Neuronal stem cell (in vitro differentiated cells): ENCODE measurements around the gene PDCD4.

Source experiments
- DNase-seq: peaks from one replicate; pipeline ENCODE4 v3.0.0-alpha.2; 2013; ENCODE audit warnings: low spot score
- H2AFZ ChIP-seq: one replicate; pipeline ENCODE4 v1.6.1; 2013; ENCODE audit warnings: mild to moderate bottlenecking, low read length, inconsistent platforms
- H2AK5ac ChIP-seq: 2 replicates; pipeline ENCODE4 v1.6.1; 2013; ENCODE audit warnings: low read depth, mild to moderate bottlenecking, inconsistent platforms, low read length, moderate library complexity, mixed read lengths
- H2BK120ac ChIP-seq: 2 replicates; pipeline ENCODE4 v1.6.1; 2013; ENCODE audit warnings: low read depth, mild to moderate bottlenecking, inconsistent platforms, low read length, moderate library complexity, mixed read lengths
- H2BK12ac ChIP-seq: one replicate; pipeline ENCODE4 v1.6.1; 2013; ENCODE audit warnings: low read length, inconsistent platforms
- H2BK15ac ChIP-seq: 2 replicates; pipeline ENCODE4 v1.6.1; 2013; ENCODE audit warnings: mild to moderate bottlenecking, low read length, inconsistent platforms, mixed read lengths
- H2BK5ac ChIP-seq: one replicate; pipeline ENCODE4 v1.6.1; 2013; ENCODE audit warnings: inconsistent platforms, mild to moderate bottlenecking, low read length, moderate library complexity
- H3K14ac ChIP-seq: one replicate; pipeline ENCODE4 v1.6.1; 2013; ENCODE audit warnings: low read length, inconsistent platforms
- H3K18ac ChIP-seq: 2 replicates; pipeline ENCODE4 v1.6.1; 2013; ENCODE audit warnings: low read length, inconsistent platforms
- H3K23ac ChIP-seq: 2 replicates; pipeline ENCODE4 v1.6.1; 2013; ENCODE audit warnings: low read depth, mild to moderate bottlenecking, mixed read lengths, low read length, inconsistent platforms; ENCODE audit not compliant: poor library complexity
- H3K27ac ChIP-seq: replicated peaks from 3 replicates; pipeline ENCODE4 v1.5.1; 2013; ENCODE audit warnings: low read length, inconsistent platforms
- H3K27me3 ChIP-seq, 3 experiments: 2 replicates each; pipeline ENCODE4 v1.6.1; 2013; ENCODE audit warnings: low read length in 3 of 3, mild to moderate bottlenecking in 2 of 3, inconsistent platforms in 1 of 3, low read depth in 1 of 3, mixed read lengths in 1 of 3, moderate library complexity in 1 of 3; ENCODE audit not compliant: control insufficient read depth in 3 of 3, insufficient read depth in 3 of 3
- H3K36me3 ChIP-seq, 2 donors: replicated peaks in 1 of 2; 2 replicates each; pipeline ENCODE4 v1.6.1; 2013; ENCODE audit warnings: low read length in 2 of 2; ENCODE audit not compliant: control insufficient read depth in 2 of 2, insufficient read depth in 2 of 2
- H3K4ac ChIP-seq: 2 replicates; pipeline ENCODE4 v1.6.1; 2013; ENCODE audit warnings: inconsistent platforms, mild to moderate bottlenecking, low read length, moderate library complexity
- H3K4me1 ChIP-seq, 2 donors: 1 replicate in 1 of 2; 2 replicates in 1 of 2; pipeline ENCODE4 v1.6.1; 2013; ENCODE audit warnings: low read length in 2 of 2, low read depth in 1 of 2; ENCODE audit not compliant: control insufficient read depth in 2 of 2, insufficient read depth in 1 of 2
- H3K4me2 ChIP-seq: one replicate; pipeline ENCODE4 v1.6.1; 2013; ENCODE audit warnings: mild to moderate bottlenecking, low read length, inconsistent platforms; ENCODE audit not compliant: insufficient read depth, poor library complexity, severe bottlenecking
- H3K4me3 ChIP-seq, 2 donors: 2 replicates each; pipeline ENCODE4 v1.5.1; 2013; ENCODE audit warnings: low read length in 2 of 2, mild to moderate bottlenecking in 2 of 2, inconsistent platforms in 1 of 2, moderate library complexity in 1 of 2
- H3K79me1 ChIP-seq: one replicate; pipeline ENCODE4 v1.6.1; 2013; ENCODE audit warnings: low read depth, mild to moderate bottlenecking, inconsistent platforms, low read length, moderate library complexity
- H3K9ac ChIP-seq: one replicate; pipeline ENCODE4 v1.6.1; 2013; ENCODE audit warnings: mild to moderate bottlenecking, low read depth, low read length, inconsistent platforms; ENCODE audit not compliant: poor library complexity
- H3K9me3 ChIP-seq, 2 donors: replicated peaks in 1 of 2; 2 replicates each; pipeline versions ENCODE3 to v1.6.1; 2013; ENCODE audit warnings: low read length in 2 of 2, mild to moderate bottlenecking in 2 of 2, inconsistent platforms in 1 of 2, low read depth in 1 of 2, mixed read lengths in 1 of 2, moderate library complexity in 1 of 2; ENCODE audit not compliant: control insufficient read depth in 2 of 2, insufficient read depth in 1 of 2
- H4K8ac ChIP-seq: one replicate; pipeline ENCODE4 v1.6.1; 2013; ENCODE audit warnings: low read depth, mild to moderate bottlenecking, inconsistent platforms, low read length, moderate library complexity
- H4K91ac ChIP-seq: one replicate; pipeline ENCODE4 v1.6.1; 2013; ENCODE audit warnings: low read length, low read depth, mild to moderate bottlenecking, inconsistent platforms; ENCODE audit not compliant: poor library complexity
- WGBS, 2 donors: extraction: QIAGEN DNeasy Blood & Tissue Kit; methylation state at CpG; one replicate each; pipeline ENCODE4 v1.1.7; 2013; ENCODE audit warnings: missing lambda C conversion rate in 2 of 2, mixed read lengths in 1 of 2; ENCODE audit not compliant: insufficient read length in 2 of 2, insufficient replicate concordance in 1 of 2; ENCODE audit errors: extremely low coverage in 2 of 2; 5-methylcytosine and 5-hydroxymethylcytosine counted together

PDCD4 gene

DNA sequence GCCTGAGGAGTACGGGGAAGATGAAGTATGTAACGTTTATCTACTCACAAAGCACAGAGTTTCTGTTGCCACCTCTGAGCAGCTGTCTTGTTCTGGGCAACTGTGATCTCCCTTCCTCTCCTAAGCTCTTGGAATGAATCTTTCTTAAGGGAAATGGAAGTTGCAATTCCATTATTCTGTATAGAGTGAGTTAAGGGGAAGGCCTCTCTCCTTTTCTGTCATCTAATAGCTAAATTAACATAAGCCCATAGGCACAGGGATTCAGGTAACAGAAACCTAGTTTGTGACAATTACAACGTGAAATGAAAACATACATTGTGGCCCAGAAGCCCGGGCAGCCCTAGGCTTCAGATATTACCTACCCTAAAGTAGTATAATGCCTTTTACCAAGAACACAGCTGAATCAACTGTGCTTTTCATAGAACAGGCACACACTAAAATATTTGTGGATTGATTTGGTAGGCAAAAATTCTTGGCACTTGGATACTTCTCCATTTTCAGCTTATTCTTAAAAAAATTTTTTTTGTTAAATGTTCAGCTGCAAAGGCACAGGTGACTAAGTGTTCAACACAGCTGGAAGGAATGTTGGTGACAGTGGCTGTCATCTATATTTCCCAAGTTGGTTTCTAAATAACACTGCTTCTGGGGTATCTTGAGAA lies 3.8 kb upstream of the PDCD4 start:
- Histone ChIP-seq H3K4ac (no peak overlapping the region), H3K36me3 (no peaks in the 10 kb centered on the region), H2BK5ac (no peak overlapping the region), H2AFZ (peak overlapping the region; percentile 2), H4K8ac (no peak overlapping the region), H3K9ac (no peak overlapping the region), H3K14ac (no peak overlapping the region), H2BK12ac (no peak overlapping the region), H3K9me3 (no peaks in the 10 kb centered on the region), H3K27ac (no peak overlapping the region), H3K4me3 (no peak overlapping the region), H3K23ac (no peak overlapping the region), H2BK120ac (no peak overlapping the region), H2BK15ac (no peak overlapping the region), H4K91ac (no peak overlapping the region), H3K79me1 (no peaks in the 10 kb centered on the region), H3K4me1 (peaks cover 23 to 26% of the 10 kb centered on the region in 2 donors), H2AK5ac (no peak overlapping the region), H3K27me3 (no peaks in the 10 kb centered on the region), H3K18ac (no peak overlapping the region), H3K4me2 (no peak overlapping the region)
- WGBS, 2 donors: no CpG with 5 or more reads among the region's 4 CpGs
- no peak for DNase-seq

DNA sequence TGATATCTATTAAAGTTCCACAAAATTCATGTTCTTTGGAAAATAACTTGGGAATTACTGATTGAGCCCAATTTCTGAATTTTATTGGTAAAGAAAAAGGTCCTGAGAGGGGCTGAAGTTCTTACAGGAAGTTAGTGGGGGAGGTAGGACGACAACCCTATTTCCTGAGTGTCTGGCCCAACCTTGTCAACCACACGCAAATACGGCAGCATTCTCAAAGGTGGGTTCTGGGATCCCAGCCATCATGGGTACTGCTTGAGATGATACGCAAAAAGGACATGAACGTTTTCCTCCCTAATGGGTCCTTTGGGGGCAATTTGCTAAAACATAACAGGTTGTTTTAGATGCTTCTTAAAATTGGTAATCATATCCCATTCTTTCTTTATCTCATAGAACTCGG lies 2.7 kb upstream of the PDCD4 start:
- Histone ChIP-seq H3K9me3 (no peaks in the 10 kb centered on the region), H2AK5ac (no peak overlapping the region), H4K91ac (no peak overlapping the region), H3K36me3 (no peaks in the 10 kb centered on the region), H3K23ac (no peak overlapping the region), H3K4me2 (no peak overlapping the region), H3K18ac (no peak overlapping the region), H3K79me1 (no peaks in the 10 kb centered on the region), H4K8ac (no peak overlapping the region), H3K14ac (no peak overlapping the region), H2BK12ac (no peak overlapping the region), H2BK120ac (no peak overlapping the region), H3K4me3 (no peak overlapping the region), H3K4me1 (peaks cover 23 to 28% of the 10 kb centered on the region in 2 donors), H3K9ac (no peak overlapping the region), H3K27me3 (no peaks in the 10 kb centered on the region), H3K4ac (no peak overlapping the region), H2BK5ac (no peak overlapping the region), H2BK15ac (no peak overlapping the region), H3K27ac (no peak overlapping the region), H2AFZ (no peak overlapping the region)
- no CpG with 5 or more reads among the region's 6 CpGs for WGBS, 2 donors
- DNase-seq: no peak

DNA sequence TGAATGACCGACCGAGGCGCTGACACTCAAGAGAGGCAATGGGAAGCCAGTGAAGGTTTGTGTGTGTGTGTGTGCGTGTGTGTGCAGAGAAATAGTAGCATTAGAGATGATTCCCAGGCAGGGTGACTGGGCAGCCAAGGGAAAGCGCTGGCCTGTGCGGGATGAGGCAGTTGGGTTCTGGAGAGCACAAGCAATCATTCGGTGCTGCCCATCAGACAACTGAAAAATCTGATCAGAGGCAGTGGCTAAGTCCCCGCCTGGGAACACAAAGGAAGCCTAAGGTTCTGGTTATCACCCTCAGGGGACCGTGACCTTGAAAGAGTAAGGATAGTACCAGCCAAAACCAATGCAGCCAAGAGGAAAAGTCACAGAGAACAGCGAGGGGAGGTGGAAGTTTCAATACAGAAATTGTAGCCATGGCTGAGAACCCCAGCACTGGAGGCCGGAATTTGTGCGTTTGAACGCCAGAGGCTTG lies 868 bp upstream of the PDCD4 start:
- Histone ChIP-seq H3K79me1 (no peaks in the 10 kb centered on the region), H3K4me1 (peaks cover 14 to 19% of the 10 kb centered on the region in 2 donors), H3K9ac (peak overlapping the region; percentile 47), H2BK120ac (peak overlapping the region; percentile 7), H3K27me3 (no peaks in the 10 kb centered on the region), H2AK5ac (peak overlapping the region; percentile 38), H2BK12ac (no peak overlapping the region), H3K4ac (peak overlapping the region; percentile 45), H3K27ac (peak overlapping the region; percentile 87), H2AFZ (peak overlapping the region; percentile 77), H3K9me3 (no peaks in the 10 kb centered on the region), H4K8ac (peak overlapping the region; percentile 53), H2BK5ac (peak overlapping the region; percentile 4), H4K91ac (peak overlapping the region; percentile 98), H3K14ac (no peak overlapping the region), H3K23ac (no peak overlapping the region), H3K4me3 (peak overlapping the region in 1 of 2 donors; percentile 43), H3K36me3 (peaks cover 0 to 2% of the 10 kb centered on the region in 2 donors), H3K18ac (peak overlapping the region; percentile 69), H2BK15ac (peak overlapping the region; percentile 98), H3K4me2 (no peak overlapping the region)
- WGBS, 2 donors: no CpG with 5 or more reads among the region's 13 CpGs
- no peak for DNase-seq

DNA sequence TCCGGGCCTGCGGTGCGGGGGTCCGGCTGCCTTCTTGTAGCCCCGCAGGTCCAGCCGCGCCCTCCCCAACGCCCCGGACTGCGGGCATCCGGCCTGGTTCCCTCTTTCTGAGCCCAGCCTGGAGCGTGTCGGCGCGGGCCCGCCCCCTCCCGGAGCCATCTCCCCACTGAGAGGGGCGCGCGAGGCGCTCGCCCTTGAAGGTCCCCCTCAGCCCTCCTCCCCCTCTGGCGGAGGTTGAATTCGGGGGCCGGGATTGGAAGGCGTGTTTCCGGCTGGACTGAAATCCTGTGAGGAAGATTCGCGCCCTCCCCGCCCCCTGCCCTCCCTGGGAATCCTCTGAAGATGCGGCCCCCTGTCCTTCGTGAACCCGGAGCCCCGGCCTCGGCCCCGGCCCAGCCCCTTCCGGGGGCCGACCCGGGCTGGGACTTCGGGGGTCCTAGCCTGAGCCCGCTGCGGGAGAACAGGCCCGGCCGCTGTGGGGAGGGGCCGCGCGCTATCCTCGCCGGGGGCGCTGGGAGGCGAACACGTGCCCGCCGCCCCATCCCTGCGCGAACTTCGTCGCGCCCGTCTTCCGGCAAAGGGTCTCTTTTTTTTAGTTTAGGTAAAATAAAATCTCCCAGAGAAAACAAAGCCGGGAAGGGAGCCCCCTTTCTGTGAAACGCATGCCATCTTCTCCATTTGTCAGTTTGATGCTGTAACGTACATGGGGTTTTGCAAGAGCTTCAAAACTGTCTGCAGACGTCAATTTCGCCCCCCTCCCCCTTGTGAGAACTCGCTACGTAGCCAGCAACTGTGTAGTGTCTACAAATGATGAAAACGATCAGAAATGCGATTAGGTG lies 636 bp downstream of the PDCD4 start:
- Histone ChIP-seq H3K23ac (peak overlapping the region; percentile 95), H4K91ac (no peak overlapping the region), H3K27me3 (no peaks in the 10 kb centered on the region), H3K79me1 (no peaks in the 10 kb centered on the region), H3K36me3 (peaks cover 2 to 17% of the 10 kb centered on the region in 2 donors), H3K4me2 (peak overlapping the region; percentile 54), H3K4ac (no peak overlapping the region), H2AK5ac (peak overlapping the region; percentile 84), H2AFZ (peak overlapping the region; percentile 89), H3K9ac (peak overlapping the region; percentile 93), H3K14ac (no peak overlapping the region), H3K9me3 (no peaks in the 10 kb centered on the region), H3K4me3 (peak overlapping the region; percentile 66 to 94), H2BK120ac (peak overlapping the region; percentile 81), H2BK12ac (no peak overlapping the region), H2BK15ac (peak overlapping the region; percentile 75), H3K27ac (peak overlapping the region; percentile 96), H3K4me1 (peaks cover 12 to 16% of the 10 kb centered on the region in 2 donors), H2BK5ac (peak overlapping the region; percentile 87), H3K18ac (peak overlapping the region; percentile 98), H4K8ac (no peak overlapping the region)
- DNase-seq: peak; percentile 88
- no CpG with 5 or more reads among the region's 70 CpGs for WGBS, 2 donors
